Endothelial cell of umbilical vein (primary cell): Measurements from ENCODE around the gene NTF4. TPM values are rescaled to one million over a fixed set of nuclear protein-coding genes. Genes with fewer than 3 reads are reported as not detected.

ENCODE experiments used
- BruUV-seq: library from RNA; stranded (reverse); fragments of 400-500 nt; replicated peaks from 2 replicates; lab custom pipeline; 2021; lab: Mats Ljungman, UMichigan
- CTCF ChIA-PET: fragments of 300-600, 350-600 bp; sonication (Branson Sonifier 250); formaldehyde crosslinking; loops from one replicate; lab custom pipeline; 2021; ENCODE audit warnings: antibody characterized with exemption, inconsistent platforms; lab: Charles Lee
- POLR2A ChIA-PET: fragments of 300-600, 350-600 bp; sonication (Branson Sonifier 250); formaldehyde crosslinking; loops from one replicate; lab custom pipeline; 2021; ENCODE audit warnings: antibody characterized with exemption, inconsistent platforms; lab: Charles Lee
- DNase-seq: peaks from one replicate; pipeline ENCODE4 v3.0.0-alpha.2; 2011; ENCODE audit warnings: low read depth, low spot score
- FAIRE-seq: peaks from 2 replicates; lab custom pipeline; 2011; peaks lifted over from hg19 to GRCh38; lab: Jason Lieb, UNC
- H2AFZ ChIP-seq: 2 replicates; pipeline ENCODE4 v1.6.0; 2012; ENCODE audit warnings: low read depth, low read length, control low read depth, inconsistent platforms
- H3K27ac ChIP-seq: 2 replicates; pipeline ENCODE4 v1.5.1; 2011; ENCODE audit warnings: low read depth, mild to moderate bottlenecking, control low read depth, low read length, moderate library complexity; ENCODE audit not compliant: insufficient read depth
- H3K27me3 ChIP-seq, 2 experiments: 2 replicates each; pipeline versions ENCODE4 v1.6.0 to v1.6.1; 2011; ENCODE audit warnings: low read length in 2 of 2, mixed read lengths in 1 of 2; ENCODE audit not compliant: control insufficient read depth in 2 of 2, insufficient read depth in 2 of 2
- H3K36me3 ChIP-seq, 2 experiments: 2 replicates in 1 of 2; 3 replicates in 1 of 2; pipeline ENCODE4 v1.5.1; 2011; ENCODE audit warnings: low read length in 2 of 2, mild to moderate bottlenecking in 1 of 2, moderate library complexity in 1 of 2; ENCODE audit not compliant: control insufficient read depth in 2 of 2, insufficient read depth in 2 of 2; ENCODE audit errors: extremely low read depth in 1 of 2
- H3K4me1 ChIP-seq: 3 replicates; pipeline ENCODE4 v1.5.1; 2011; ENCODE audit warnings: mild to moderate bottlenecking, low read length; ENCODE audit not compliant: control insufficient read depth, insufficient read depth; ENCODE audit errors: extremely low read depth
- H3K4me2 ChIP-seq: 2 replicates; pipeline ENCODE4 v1.6.1; 2011; ENCODE audit warnings: low read length, control low read depth, mixed read lengths; ENCODE audit not compliant: insufficient read depth
- H3K4me3 ChIP-seq, 3 experiments: fragments of 200-600 bp in 1 of 3; sonication (generic), shearing (Covaris generic) in 1 of 3; replicated peaks in 1 of 3; 2 replicates each; pipeline ENCODE4 v1.5.1; 2011 to 2016; ENCODE audit warnings: control low read depth in 3 of 3, low read length in 3 of 3, mild to moderate bottlenecking in 2 of 3, inconsistent platforms in 1 of 3, low read depth in 1 of 3, moderate library complexity in 1 of 3; ENCODE audit not compliant: insufficient read depth in 1 of 3
- H3K79me2 ChIP-seq: 2 replicates; pipeline ENCODE4 v1.6.0; 2012; ENCODE audit warnings: low read length, inconsistent platforms; ENCODE audit not compliant: control insufficient read depth, insufficient read depth
- H3K9ac ChIP-seq: replicated peaks from 2 replicates; pipeline ENCODE3; 2011; ENCODE audit warnings: low read length, control low read depth; ENCODE audit not compliant: insufficient read depth; ENCODE audit errors: extremely low read depth
- H3K9me1 ChIP-seq: replicated peaks from 3 replicates; pipeline ENCODE4 v1.6.0; 2011; ENCODE audit warnings: mild to moderate bottlenecking, low read length; ENCODE audit not compliant: control insufficient read depth, insufficient read depth; ENCODE audit errors: extremely low read depth
- H3K9me3 ChIP-seq: replicated peaks from 2 replicates; pipeline ENCODE4 v1.5.1; 2012; ENCODE audit warnings: low read length, inconsistent platforms; ENCODE audit not compliant: control insufficient read depth, insufficient read depth
- H4K20me1 ChIP-seq: replicated peaks from 2 replicates; pipeline ENCODE3; 2011; ENCODE audit warnings: mild to moderate bottlenecking, low read length; ENCODE audit not compliant: control insufficient read depth, insufficient read depth; ENCODE audit errors: extremely low read depth
- EZH2 ChIP-seq: IDR thresholded peaks from 2 replicates; pipeline ENCODE4 v1.6.1; 2012; ENCODE audit warnings: borderline replicate concordance, low read depth, mild to moderate bottlenecking, moderate library complexity, low read length, inconsistent platforms; ENCODE audit not compliant: severe bottlenecking
- FOS ChIP-seq: IDR thresholded peaks from 2 replicates; pipeline ENCODE4 v1.6.1; 2011; ENCODE audit warnings: mild to moderate bottlenecking, low read length, moderate library complexity, borderline replicate concordance; ENCODE audit not compliant: insufficient read depth
- GATA2 ChIP-seq: IDR thresholded peaks from 2 replicates; pipeline ENCODE4 v1.7.0; 2011; ENCODE audit warnings: low read depth, mild to moderate bottlenecking, moderate library complexity, mixed read lengths, low read length; ENCODE audit not compliant: insufficient read length, insufficient read depth
- JUN ChIP-seq: IDR thresholded peaks from 2 replicates; pipeline ENCODE4 v1.6.1; 2011; ENCODE audit warnings: borderline replicate concordance, low read depth; ENCODE audit not compliant: insufficient read length, insufficient read depth
- MAX ChIP-seq: IDR thresholded peaks from 2 replicates; pipeline ENCODE4 v1.6.1; 2011; ENCODE audit not compliant: insufficient read depth, insufficient read length
- MYC ChIP-seq: IDR thresholded peaks from one replicate; pipeline ENCODE4 v1.6.1; 2011; ENCODE audit warnings: mild to moderate bottlenecking, low read depth, low read length
- POLR2A ChIP-seq: IDR thresholded peaks from 2 replicates; pipeline ENCODE4 v1.6.1; 2012; ENCODE audit warnings: low read depth, mild to moderate bottlenecking, control low read depth, low read length
- POLR2AphosphoS5 ChIP-seq: IDR thresholded peaks from 2 replicates; pipeline ENCODE4 v1.6.1; 2012; ENCODE audit warnings: low read depth, mild to moderate bottlenecking, control low read depth, low read length, moderate library complexity; ENCODE audit not compliant: insufficient read depth
- dilution Hi-C: fragments of 300-500 bp; cut with MboI; formaldehyde crosslinking; loops from one replicate; pipeline ENCODE4 v1.15.0; 2019; ENCODE audit warnings: low sequenced_read_pairs; ENCODE audit not compliant: extremely low pct_ligation_motif_present
- intact Hi-C: fragments of 100-400 bp; cut with micrococcal nuclease; formaldehyde crosslinking; loops from one replicate; pipeline ENCODE4 v1.10.0; 2022
- polyA plus RNA-seq, 4 experiments: library from polyadenylated mRNA; depleted of rRNA in 3 of 4; stranded (reverse) in 3 of 4; unstranded in 1 of 4; fragments of >200 nt; gene quantifications; 2 replicates each; pipeline versions ENCODE4 v1.2.1 to v1.2.3, GENCODE V29; 2011 to 2012; ENCODE audit warnings: missing spikeins in 1 of 4
- small RNA-seq: library from RNA; depleted of rRNA; stranded (forward); fragments of <200 nt; gene quantifications from one replicate; pipeline ENCODE3, GENCODE V24; 2012; ENCODE audit warnings: low replicate concordance, low read depth; ENCODE audit not compliant: insufficient read depth, insufficient read length
- total RNA-seq: library from RNA; stranded (reverse); gene quantifications from 2 replicates; pipeline ENCODE4 v1.2.3, GENCODE V29; 2021
- TF ChIP-seq, protein P1 (sequence below), 2 donors: IDR thresholded peaks; 1 replicate in 1 of 2; 2 replicates in 1 of 2; pipeline ENCODE4 v1.5.1; 2011; ENCODE audit warnings: low read length in 2 of 2, mild to moderate bottlenecking in 2 of 2, moderate library complexity in 2 of 2, control low read depth in 1 of 2, inconsistent platforms in 1 of 2, low read depth in 1 of 2; ENCODE audit not compliant: insufficient read depth in 1 of 2; ENCODE audit errors: extremely low read depth in 1 of 2

Gene NTF4
- total and polyA plus RNA-seq, 2 donors (not counting 3 experiments of a cell fraction or from before 2014, with no cell fraction given) = not detected

- Histone ChIP-seq H3K9me1 (no peaks in the 10 kb centered on the region), H3K9ac (no peak overlapping the region), H4K20me1 (no peaks in the 10 kb centered on the region), H3K27me3 (no peaks in the 10 kb centered on the region), H2AFZ (no peak overlapping the region), H3K79me2 (no peaks in the 10 kb centered on the region), H3K27ac (no peak overlapping the region), H3K36me3 (peaks cover 0 to 40% of the 10 kb centered on the region in 2 experiments), H3K9me3 (no peaks in the 10 kb centered on the region), H3K4me3 (no peak overlapping the region), H3K4me2 (no peak overlapping the region), H3K4me1 (no peaks in the 10 kb centered on the region)
- dilution Hi-C loops = no loop called here
- ChIA-PET CTCF (interaction anchor here (7.2 kb wide), 1 partner anchor 11 kb away, joined by 59 read pairs; no protein-coding TSS in a partner anchor), POLR2A (no interaction called here)
- DNase-seq = no peak
- BruUV-seq = no TSS peak
- TF ChIP-seq EZH2 (no peak), POLR2AphosphoS5 (no peak), JUN (no peak), GATA2 (no peak), MYC (no peak), POLR2A (no peak), FOS (no peak), MAX (no peak)
- TF ChIP-seq, protein P1, sequence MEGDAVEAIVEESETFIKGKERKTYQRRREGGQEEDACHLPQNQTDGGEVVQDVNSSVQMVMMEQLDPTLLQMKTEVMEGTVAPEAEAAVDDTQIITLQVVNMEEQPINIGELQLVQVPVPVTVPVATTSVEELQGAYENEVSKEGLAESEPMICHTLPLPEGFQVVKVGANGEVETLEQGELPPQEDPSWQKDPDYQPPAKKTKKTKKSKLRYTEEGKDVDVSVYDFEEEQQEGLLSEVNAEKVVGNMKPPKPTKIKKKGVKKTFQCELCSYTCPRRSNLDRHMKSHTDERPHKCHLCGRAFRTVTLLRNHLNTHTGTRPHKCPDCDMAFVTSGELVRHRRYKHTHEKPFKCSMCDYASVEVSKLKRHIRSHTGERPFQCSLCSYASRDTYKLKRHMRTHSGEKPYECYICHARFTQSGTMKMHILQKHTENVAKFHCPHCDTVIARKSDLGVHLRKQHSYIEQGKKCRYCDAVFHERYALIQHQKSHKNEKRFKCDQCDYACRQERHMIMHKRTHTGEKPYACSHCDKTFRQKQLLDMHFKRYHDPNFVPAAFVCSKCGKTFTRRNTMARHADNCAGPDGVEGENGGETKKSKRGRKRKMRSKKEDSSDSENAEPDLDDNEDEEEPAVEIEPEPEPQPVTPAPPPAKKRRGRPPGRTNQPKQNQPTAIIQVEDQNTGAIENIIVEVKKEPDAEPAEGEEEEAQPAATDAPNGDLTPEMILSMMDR (IDR thresholded peaks at IDR 0.05; ENCODE audit: extremely low read depth in 1 of 2, insufficient read depth in 1 of 2, low read depth in 1 of 2, low read length in 2 of 2) = no peak
- no peak for FAIRE-seq
- intact Hi-C loops = no loop called here
These were observed 53.4 kb downstream of the NTF4 start for GRCh38 chr19:49011194-49011593.

Small RNAs within 50 kb of the gene (small RNA-seq; reads per million reads assigned to genes)
- gene RN7SL708P = not detected

Other genes with a start within 250 kb of the NTF4 start
- 20.9 and 21.5 TPM in 2 replicates for gene HSD17B14, start 228.3 kb downstream of the NTF4 start, total RNA-seq
- 44.5 and 46.3 TPM in 2 replicates for gene HSD17B14, start 228.3 kb downstream of the NTF4 start, polyA plus RNA-seq
- 4.9 and 10.1 TPM in 2 replicates for gene PLEKHA4, start 196.2 kb downstream of the NTF4 start, total RNA-seq
- gene PLEKHA4, start 196.2 kb downstream of the NTF4 start, polyA plus RNA-seq = 3.9 and 4.5 TPM in 2 replicates
- gene PPP1R15A, start 192.4 kb downstream of the NTF4 start, total RNA-seq = 67.4 and 73.4 TPM in 2 replicates
- 34.3 and 42.3 TPM in 2 replicates for gene PPP1R15A, start 192.4 kb downstream of the NTF4 start, polyA plus RNA-seq
- not detected in 2 replicates for gene TULP2, start 166.1 kb downstream of the NTF4 start, total RNA-seq
- 0.08 and 0.18 TPM in 2 replicates for gene TULP2, start 166.1 kb downstream of the NTF4 start, polyA plus RNA-seq
- 190 and 194 TPM in 2 replicates for gene NUCB1, start 164.5 kb downstream of the NTF4 start, total RNA-seq
- 231 and 237 TPM in 2 replicates for gene NUCB1, start 164.5 kb downstream of the NTF4 start, polyA plus RNA-seq
- gene DHDH, start 131.1 kb downstream of the NTF4 start, total RNA-seq = not detected in 2 replicates
- not detected in 2 replicates for gene DHDH, start 131.1 kb downstream of the NTF4 start, polyA plus RNA-seq
- gene BAX, start 109.9 kb downstream of the NTF4 start, total RNA-seq = 267 and 295 TPM in 2 replicates
- gene BAX, start 109.9 kb downstream of the NTF4 start, polyA plus RNA-seq = 283 and 359 TPM in 2 replicates
- 1,636 and 1,937 TPM in 2 replicates for gene FTL, start 99.5 kb downstream of the NTF4 start, total RNA-seq
- 2,748 and 3,914 TPM in 2 replicates for gene FTL, start 99.5 kb downstream of the NTF4 start, polyA plus RNA-seq
- gene GYS1, start 71.5 kb downstream of the NTF4 start, total RNA-seq = 53.9 and 58.9 TPM in 2 replicates
- gene GYS1, start 71.5 kb downstream of the NTF4 start, polyA plus RNA-seq = 39.0 and 41.7 TPM in 2 replicates
- 110 and 115 TPM in 2 replicates for gene RUVBL2, start 70.9 kb downstream of the NTF4 start, total RNA-seq
- gene RUVBL2, start 70.9 kb downstream of the NTF4 start, polyA plus RNA-seq = 185 and 200 TPM in 2 replicates
- not detected in 2 replicates for gene LHB, start 47.7 kb downstream of the NTF4 start, total RNA-seq
- 1.3 and 1.4 TPM in 2 replicates for gene LHB, start 47.7 kb downstream of the NTF4 start, polyA plus RNA-seq
- not detected in 2 replicates for gene CGB3, start 40.5 kb downstream of the NTF4 start, total RNA-seq
- gene CGB3, start 40.5 kb downstream of the NTF4 start, polyA plus RNA-seq = not detected in 2 replicates
- gene CGB2, start 32.9 kb downstream of the NTF4 start, total RNA-seq = not detected in 2 replicates
- gene CGB2, start 32.9 kb downstream of the NTF4 start, polyA plus RNA-seq = not detected in 2 replicates
- gene CGB1, start 27.9 kb downstream of the NTF4 start, total RNA-seq = not detected in 2 replicates
- gene CGB1, start 27.9 kb downstream of the NTF4 start, polyA plus RNA-seq = not detected in 2 replicates
- gene CGB5, start 21.0 kb downstream of the NTF4 start, total RNA-seq = not detected in 2 replicates
- not detected in 2 replicates for gene CGB5, start 21.0 kb downstream of the NTF4 start, polyA plus RNA-seq
- not detected in 2 replicates for gene CGB8, start 15.7 kb downstream of the NTF4 start, total RNA-seq
- not detected in 2 replicates for gene CGB8, start 15.7 kb downstream of the NTF4 start, polyA plus RNA-seq
- 0.42 TPM in 1 of 2 replicates, not detected in the other for gene CGB7, start 7.1 kb downstream of the NTF4 start, total RNA-seq
- gene CGB7, start 7.1 kb downstream of the NTF4 start, polyA plus RNA-seq = 0.41 and 0.62 TPM in 2 replicates
- not detected in 2 replicates for gene KCNA7, start 7.9 kb upstream of the NTF4 start, total RNA-seq
- not detected in 2 replicates for gene KCNA7, start 7.9 kb upstream of the NTF4 start, polyA plus RNA-seq
- 215 and 228 TPM in 2 replicates for gene SNRNP70, start 20.6 kb upstream of the NTF4 start, total RNA-seq
- gene SNRNP70, start 20.6 kb upstream of the NTF4 start, polyA plus RNA-seq = 300 and 317 TPM in 2 replicates
- 4.2 and 4.5 TPM in 2 replicates for gene LIN7B, start 49.6 kb upstream of the NTF4 start, total RNA-seq
- 2.2 and 4.4 TPM in 2 replicates for gene LIN7B, start 49.6 kb upstream of the NTF4 start, polyA plus RNA-seq
- gene C19orf73, start 54.3 kb upstream of the NTF4 start, total RNA-seq = 1.5 TPM in 1 of 2 replicates, not detected in the other
- gene C19orf73, start 54.3 kb upstream of the NTF4 start, polyA plus RNA-seq = 1.8 and 2.5 TPM in 2 replicates
- 2.0 and 2.6 TPM in 2 replicates for gene PPFIA3, start 54.7 kb upstream of the NTF4 start, total RNA-seq
- 1.3 and 1.4 TPM in 2 replicates for gene PPFIA3, start 54.7 kb upstream of the NTF4 start, polyA plus RNA-seq
- not detected in 2 replicates for gene HRC, start 90.6 kb upstream of the NTF4 start, total RNA-seq
- not detected in 2 replicates for gene HRC, start 90.6 kb upstream of the NTF4 start, polyA plus RNA-seq
- gene TRPM4, start 93.0 kb upstream of the NTF4 start, total RNA-seq = 38.9 and 40.6 TPM in 2 replicates
- gene TRPM4, start 93.0 kb upstream of the NTF4 start, polyA plus RNA-seq = 17.6 and 23.7 TPM in 2 replicates